ENCODE measurements around the gene KIF25.
A peak's percentile ranks its signal among the peaks of the same experiment; 100 is the strongest.

KIF25 gene

GRCh38 chr6:167997642-167998041, at the start of gene KIF25:
KIF25 (plus strand) TSS chr6:167997671; CDS start chr6:168029586, 31,915 bp downstream.
- no peak for DNase-seq

GRCh38 chr6:167947716-167948115, 49.8 kb upstream of the KIF25 start:
- DNase-seq: no peak

GRCh38 chr6:167948716-167949115, 48.8 kb upstream of the KIF25 start:
- DNase-seq: no peak

- no peak for DNase-seq
These were observed 48.3 kb upstream of the KIF25 start for GRCh38 chr6:167949121-167949684.

- DNase-seq: no peak
These were observed 45.5 kb upstream of the KIF25 start for GRCh38 chr6:167951781-167952511.

GRCh38 chr6:167952512-167952859, 45.0 kb upstream of the KIF25 start:
- peak; percentile 66 for DNase-seq

GRCh38 chr6:167953551-167953950, 43.9 kb upstream of the KIF25 start:
- DNase-seq: no peak

GRCh38 chr6:167954151-167954550, 43.3 kb upstream of the KIF25 start:
- no peak for DNase-seq

- no peak for DNase-seq
These were observed 41.0 kb upstream of the KIF25 start for GRCh38 chr6:167956491-167956890.

GRCh38 chr6:167956983-167957492, 40.4 kb upstream of the KIF25 start:
- no peak for DNase-seq

- DNase-seq: no peak
These were observed 39.8 kb upstream of the KIF25 start for GRCh38 chr6:167957626-167958025.

GRCh38 chr6:167960579-167960978, 36.9 kb upstream of the KIF25 start:
- DNase-seq: no peak

- DNase-seq: no peak
These were observed 34.8 kb upstream of the KIF25 start for GRCh38 chr6:167962711-167963110.

- no peak for DNase-seq
These were observed 33.8 kb upstream of the KIF25 start for GRCh38 chr6:167963589-167964057.

GRCh38 chr6:167965592-167966539, 31.6 kb upstream of the KIF25 start:
- no peak for DNase-seq

GRCh38 chr6:167966540-167966905, 30.9 kb upstream of the KIF25 start:
- DNase-seq: no peak

- peak; percentile 49 for DNase-seq
These were observed 29.4 kb upstream of the KIF25 start for GRCh38 chr6:167968091-167968490.

- no peak for DNase-seq
These were observed 27.2 kb upstream of the KIF25 start for GRCh38 chr6:167970230-167970629.

- no peak for DNase-seq
These were observed 25.3 kb upstream of the KIF25 start for GRCh38 chr6:167972193-167972592.

GRCh38 chr6:167973148-167973885, 24.2 kb upstream of the KIF25 start:
- DNase-seq: peak; percentile 38

- DNase-seq: no peak
These were observed 22.7 kb upstream of the KIF25 start for GRCh38 chr6:167974640-167975344.

- no peak for DNase-seq
These were observed 22.0 kb upstream of the KIF25 start for GRCh38 chr6:167975458-167975857.

Measured in NCI-H69 (cell line).